Pancreas (tissue), 10 donors: Measurements from ENCODE around the gene PPM1M. TPM values are rescaled to one million over a fixed set of nuclear protein-coding genes. Genes with fewer than 3 reads are reported as not detected.
"Not testable (repeated sequence)": the region's sequence is repeated elsewhere in the genome, so short reads cannot be mapped to it uniquely, and the experiment has no call there.

Experiments
- ATAC-seq, 4 donors: fragments of 200-7000 bp; cut with Tn5 transposase; one replicate each; pipeline versions ENCODE4 v1.8.0 to v1.9.1; 2020; ENCODE audit warnings: mild to moderate bottlenecking in 4 of 4, moderate library complexity in 4 of 4
- DNase-seq, 6 donors: peaks; one replicate each; pipeline ENCODE4 v3.0.0-alpha.2; 2020
- FAIRE-seq: peaks from 2 replicates; lab custom pipeline; 2012; peaks lifted over from hg19 to GRCh38; lab: Jason Lieb, UNC
- H3K27ac ChIP-seq, 4 donors: fragments of 200-600 bp; sonication (generic); 1 replicate in 3 of 4; 2 replicates in 1 of 4; pipeline versions ENCODE4 v1.5.0 to v1.8.0; 2020
- H3K27me3 ChIP-seq, 4 donors: fragments of 200-600 bp; one replicate each; pipeline ENCODE4 v1.8.0; 2021
- H3K36me3 ChIP-seq, 3 donors: fragments of 200-600 bp; sonication (generic) in 1 of 3; one replicate each; pipeline versions ENCODE4 v1.5.0 to v1.8.0; 2020 to 2021
- H3K4me1 ChIP-seq, 3 donors: fragments of 200-600 bp; one replicate each; pipeline ENCODE4 v1.8.0; 2021
- H3K4me3 ChIP-seq, 4 donors: fragments of 200-600 bp; sonication (generic) in 2 of 4; one replicate each; pipeline versions ENCODE4 v1.5.0 to v1.8.0; 2020 to 2021
- H3K9me3 ChIP-seq, 4 donors: fragments of 200-600 bp; one replicate each; pipeline ENCODE4 v1.8.0; 2021
- CTCF ChIP-seq, 4 donors: fragments of 200-600 bp; sonication (generic) in 3 of 4; IDR thresholded peaks; one replicate each; pipeline versions ENCODE4 v1.5.0 to v1.8.0; 2021; ENCODE audit warnings: antibody characterized with exemption in 4 of 4
- WGBS, 2 donors: extraction: QIAGEN DNeasy Blood & Tissue Kit; methylation state at CpG; one replicate each; pipeline ENCODE4 v1.1.7; 2013; 5-methylcytosine and 5-hydroxymethylcytosine counted together
- intact Hi-C, 3 donors: fragments of 100-400 bp; cut with DNase I; formaldehyde crosslinking; loops; one replicate each; pipeline versions ENCODE4 v1.11.1 to v1.14.2; 2022
- polyA plus RNA-seq, 2 donors: library from polyadenylated mRNA; stranded (reverse); fragments of 200-250 nt; gene quantifications; one replicate each; pipeline ENCODE4 v1.2.3, GENCODE V29; 2013
- total RNA-seq, 6 donors: library from RNA; stranded (reverse); fragmentation: NEBNext Ultra II Directional in 4 of 6; extraction: Animal tissue kit (Norgen Biotek cat#: 25700) in 4 of 6; gene quantifications; one replicate each; pipeline versions ENCODE4 v1.2.1 to v1.2.4, GENCODE V29; 2021 to 2023
- donor health status: healthy with polysubstance abuse.
- donor health status: DM: no; HTN: no; CAD: no; lungs with moderate emphysema.
- donor health status: DM: no; HTN: no; CAD: no.
- donor health status: control.
- donor health status: control.
- donor health status: Bipolar disorder and iron deficiency.
- donor health status: DM: yes; HTN: yes; CAD: no.
- donor health status: DM: no; HTN: no; CAD: no.
- donor health status: DM: no; HTN: no; CAD: no.
- donor health status: DM: yes; HTN: yes; CAD: no.

The PPM1M gene
- total and polyA plus RNA-seq, 8 donors: 4.0 to 15.2 (median 7.7) TPM

DNA sequence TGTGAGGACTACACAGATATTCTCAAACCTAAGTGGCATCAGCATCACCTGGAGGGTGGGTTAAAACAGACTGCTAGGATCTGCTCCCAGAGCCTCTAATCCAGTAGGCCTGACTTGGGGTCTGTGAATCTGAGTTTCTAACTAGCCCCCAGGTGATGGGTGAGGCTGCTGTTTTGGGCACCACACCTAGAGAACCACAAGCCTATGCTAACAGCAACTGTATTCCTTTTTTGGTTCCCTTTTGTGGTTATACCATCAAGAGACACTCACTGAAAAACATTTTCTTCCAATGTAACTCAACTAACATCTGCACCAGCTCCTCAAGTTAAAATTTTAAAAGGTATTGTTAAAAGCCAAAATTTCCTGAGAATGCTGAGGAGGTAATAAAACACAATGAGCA lies 16.9 kb downstream of the PPM1M start:
- no peaks in the 10 kb centered on the region for H3K9me3 ChIP-seq
- no peaks in the 10 kb centered on the region for H3K27me3 ChIP-seq
- intact Hi-C loops: no loop called here
- FAIRE-seq (no peak), ATAC-seq (no peak), DNase-seq (no peak)
- no peaks in the 10 kb centered on the region for H3K4me1 ChIP-seq
- TF ChIP-seq CTCF (IDR thresholded peaks at IDR 0.05): no peak
- no peak overlapping the region for H3K4me3 ChIP-seq
- peaks cover 0 to 92% (median 43%) of the 10 kb centered on the region in 3 donors for H3K36me3 ChIP-seq
- no peak overlapping the region for H3K27ac ChIP-seq

- no peak for TF ChIP-seq CTCF (IDR thresholded peaks at IDR 0.05)
- H3K36me3 ChIP-seq: peaks cover 0 to 81% (median 43%) of the 10 kb centered on the region in 3 donors
- H3K4me1 ChIP-seq: peaks cover 3 to 8% (median 7%) of the 10 kb centered on the region in 3 donors
- H3K4me3 ChIP-seq: no peak overlapping the region
- DNase-seq (no peak), ATAC-seq (peak in 1 of 4 donors; percentile 23), FAIRE-seq (no peak)
- H3K9me3 ChIP-seq: no peaks in the 10 kb centered on the region
- 88 to 93% methylated on average over 6 of the region's 6 CpGs for WGBS, 2 donors
- H3K27me3 ChIP-seq: no peaks in the 10 kb centered on the region
- intact Hi-C loops: no loop called here
- no peak overlapping the region for H3K27ac ChIP-seq
These were observed 19.8 kb downstream of the PPM1M start for GRCh38 chr3:52265387-52265786.

DNA sequence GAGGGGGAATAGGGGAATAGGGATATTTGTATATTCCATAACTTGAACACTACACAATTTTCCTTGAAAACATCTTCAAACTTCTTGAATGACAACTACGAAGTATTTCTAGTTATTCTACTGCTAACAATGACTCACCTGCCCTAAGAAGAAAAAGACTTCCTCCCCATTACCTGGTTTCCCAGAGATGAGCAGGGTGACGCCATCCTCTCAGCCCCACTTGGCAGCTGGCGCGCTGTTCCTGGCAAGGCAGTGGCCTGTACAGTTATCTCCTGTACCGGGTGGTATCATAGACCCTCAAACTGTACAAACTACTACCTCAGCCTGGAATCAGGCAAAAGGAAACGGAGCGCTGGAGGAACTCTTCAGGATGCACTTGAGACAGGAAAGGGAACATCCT lies 22.5 kb downstream of the PPM1M start:
- FAIRE-seq: no peak
- intact Hi-C loops: no loop called here
- no peak for TF ChIP-seq CTCF (IDR thresholded peaks at IDR 0.05)
- peaks cover 4 to 30% (median 14%) of the 10 kb centered on the region in 3 donors for H3K4me1 ChIP-seq
- no peaks in the 10 kb centered on the region for H3K27me3 ChIP-seq
- WGBS, 2 donors: 89 to 94% methylated on average over 7 of the region's 7 CpGs
- H3K36me3 ChIP-seq: peaks cover 0 to 55% (median 41%) of the 10 kb centered on the region in 3 donors
- DNase-seq: no peak
- H3K27ac ChIP-seq: no peak overlapping the region
- no peak overlapping the region for H3K4me3 ChIP-seq
- no peaks in the 10 kb centered on the region for H3K9me3 ChIP-seq
- no peak for ATAC-seq

DNA sequence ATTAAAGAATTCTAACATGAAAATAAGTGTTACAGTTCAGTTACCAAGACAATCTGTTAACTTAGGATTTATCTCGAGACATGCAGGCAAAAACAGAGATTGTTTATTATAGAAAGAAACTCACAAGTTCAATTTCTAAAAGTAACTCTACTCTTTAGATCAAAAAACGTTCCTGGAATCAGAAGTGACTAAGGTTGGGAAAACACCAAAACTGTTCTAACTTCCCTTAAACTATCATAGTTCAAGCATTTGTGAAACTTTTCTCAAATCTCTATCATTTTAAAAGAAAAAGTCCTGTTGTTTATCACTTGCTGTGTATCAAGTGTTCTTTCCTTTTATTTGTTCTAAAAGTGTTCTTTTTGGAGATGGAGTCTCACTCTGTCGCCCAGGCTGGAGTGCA lies 24.2 kb downstream of the PPM1M start:
- TF ChIP-seq CTCF (IDR thresholded peaks at IDR 0.05): no peak
- Histone ChIP-seq H3K4me1 (peaks cover 4 to 35% (median 14%) of the 10 kb centered on the region in 3 donors), H3K36me3 (peaks cover 0 to 40% (median 36%) of the 10 kb centered on the region in 3 donors), H3K27ac (peak overlapping the region in 2 of 4 donors; percentile 28 to 48), H3K27me3 (no peaks in the 10 kb centered on the region), H3K9me3 (no peaks in the 10 kb centered on the region), H3K4me3 (no peak overlapping the region)
- FAIRE-seq (no peak), ATAC-seq (no peak), DNase-seq (no peak)
- 58 to 59% methylated on average over 3 of the region's 3 CpGs for WGBS, 2 donors
- intact Hi-C loops: loop anchor here in 1 of 3 donors (10.0 kb wide), 1 partner anchor 45 kb away; the partner anchor contains the start of gene TLR9

DNA sequence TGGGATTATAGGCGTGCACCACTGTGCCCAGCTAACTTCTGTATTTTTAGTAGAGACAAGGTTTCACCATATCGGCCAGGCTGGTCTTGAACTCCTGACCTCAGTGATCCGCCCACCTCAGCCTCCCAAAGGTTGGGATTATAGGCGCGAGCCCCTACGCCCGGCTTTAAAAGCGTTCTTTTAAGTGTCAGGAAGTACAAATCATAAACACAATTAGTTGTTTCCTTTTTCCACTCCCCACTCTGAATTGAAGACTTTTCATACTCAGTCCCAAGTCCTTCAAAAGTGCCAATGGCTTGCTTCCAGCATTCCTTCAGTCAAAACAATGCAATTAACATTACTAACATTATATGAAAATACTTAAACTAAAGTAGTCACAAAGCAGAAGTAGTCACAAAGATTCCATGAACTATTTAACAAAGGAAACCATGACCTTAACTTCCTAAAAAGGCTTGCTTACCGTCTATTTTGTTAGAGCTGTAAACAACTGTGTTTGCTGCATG lies 24.7 kb downstream of the PPM1M start:
- WGBS, 2 donors: 53% methylated on average over 9 of the region's 9 CpGs
- FAIRE-seq (no peak), ATAC-seq (peak in 2 of 4 donors; percentile 24 to 45), DNase-seq (no peak)
- Histone ChIP-seq H3K36me3 (peaks cover 0 to 40% (median 34%) of the 10 kb centered on the region in 3 donors), H3K27ac (peak overlapping the region in 2 of 4 donors; percentile 28 to 48), H3K9me3 (no peaks in the 10 kb centered on the region), H3K4me3 (no peak overlapping the region), H3K4me1 (peaks cover 6 to 40% (median 14%) of the 10 kb centered on the region in 3 donors), H3K27me3 (no peaks in the 10 kb centered on the region)
- intact Hi-C loops: loop anchor here in 1 of 3 donors (10.0 kb wide), 1 partner anchor 46 kb away; the partner anchor contains the start of gene TLR9
- no peak for TF ChIP-seq CTCF (IDR thresholded peaks at IDR 0.05)

GRCh38 chr3:52272172-52272571 lies 26.6 kb downstream of the PPM1M start:
- H3K27ac ChIP-seq, H3K4me3 ChIP-seq, H3K27me3 ChIP-seq, DNase-seq, H3K9me3 ChIP-seq, ATAC-seq, FAIRE-seq: not testable (repeated sequence)
- peaks cover 0 to 21% (median 18%) of the 10 kb centered on the region in 3 donors for H3K36me3 ChIP-seq
- intact Hi-C loops: loop anchor here in 1 of 3 donors (10.0 kb wide), 1 partner anchor 47 kb away; the partner anchor contains the start of gene TLR9
- WGBS, 2 donors: 92 to 95% methylated on average over 9 of the region's 9 CpGs
- peaks cover 12 to 57% (median 21%) of the 10 kb centered on the region in 3 donors for H3K4me1 ChIP-seq
